ENCODE data around the gene PCSK9.

Gene PCSK9

GRCh38 chr1:55039342-55040082 lies at the start of gene PCSK9:
Gene PCSK9, plus strand, starts transcription at chr1:55039548. Its CDS starts 290 bp downstream, at chr1:55039838.
- DNase-seq (ENCODE audit: low read depth, low spot score) = peak; percentile 82

GRCh38 chr1:54989968-54990810 lies 49.2 kb upstream of the PCSK9 start:
- DNase-seq (ENCODE audit: low read depth, low spot score) = no peak

- no peak for DNase-seq (ENCODE audit: low read depth, low spot score)
Measured at GRCh38 chr1:54990916-54991315, 48.4 kb upstream of the PCSK9 start.

DNA sequence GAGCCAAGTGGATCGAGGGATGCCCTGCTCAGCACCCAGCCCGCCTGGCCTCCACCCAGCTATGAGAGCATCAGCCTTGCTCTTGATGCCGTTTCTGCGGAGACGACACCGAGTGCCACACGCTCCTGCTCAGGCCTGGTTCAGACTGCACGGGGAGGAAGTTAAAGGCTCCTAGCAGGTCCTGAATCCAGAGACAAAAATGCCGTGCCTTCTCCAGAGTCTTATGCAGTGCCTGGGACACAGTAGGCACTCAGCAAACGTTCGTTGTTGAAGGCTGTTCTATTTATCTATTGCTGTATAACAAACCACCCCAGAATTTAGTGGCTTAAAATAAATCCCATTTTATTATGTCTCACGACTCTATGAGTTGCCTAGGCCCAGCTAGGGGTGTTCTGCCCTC lies 47.4 kb upstream of the PCSK9 start:
- no peak for DNase-seq (ENCODE audit: low read depth, low spot score)

DNA sequence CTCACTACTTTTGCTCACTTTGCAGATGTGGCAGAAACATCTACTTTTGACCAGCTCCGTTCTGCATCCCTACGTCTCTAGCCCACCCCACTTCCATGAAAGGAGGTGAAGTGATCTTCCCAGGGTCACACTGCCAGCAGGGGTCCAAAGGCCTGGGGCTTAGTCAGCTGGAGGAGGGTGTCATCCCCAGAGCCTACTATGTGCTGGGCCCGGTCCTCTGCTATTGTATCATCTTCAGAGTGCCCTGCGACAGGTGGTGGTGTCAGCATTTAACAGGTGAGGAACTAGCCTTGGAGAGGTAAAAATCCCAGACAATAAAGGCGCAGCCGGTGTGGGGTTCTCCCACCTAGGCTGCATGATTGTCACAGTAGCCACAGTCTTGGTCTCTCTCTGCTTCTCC lies 46.2 kb upstream of the PCSK9 start:
- no peak for DNase-seq (ENCODE audit: low read depth, low spot score)

DNA sequence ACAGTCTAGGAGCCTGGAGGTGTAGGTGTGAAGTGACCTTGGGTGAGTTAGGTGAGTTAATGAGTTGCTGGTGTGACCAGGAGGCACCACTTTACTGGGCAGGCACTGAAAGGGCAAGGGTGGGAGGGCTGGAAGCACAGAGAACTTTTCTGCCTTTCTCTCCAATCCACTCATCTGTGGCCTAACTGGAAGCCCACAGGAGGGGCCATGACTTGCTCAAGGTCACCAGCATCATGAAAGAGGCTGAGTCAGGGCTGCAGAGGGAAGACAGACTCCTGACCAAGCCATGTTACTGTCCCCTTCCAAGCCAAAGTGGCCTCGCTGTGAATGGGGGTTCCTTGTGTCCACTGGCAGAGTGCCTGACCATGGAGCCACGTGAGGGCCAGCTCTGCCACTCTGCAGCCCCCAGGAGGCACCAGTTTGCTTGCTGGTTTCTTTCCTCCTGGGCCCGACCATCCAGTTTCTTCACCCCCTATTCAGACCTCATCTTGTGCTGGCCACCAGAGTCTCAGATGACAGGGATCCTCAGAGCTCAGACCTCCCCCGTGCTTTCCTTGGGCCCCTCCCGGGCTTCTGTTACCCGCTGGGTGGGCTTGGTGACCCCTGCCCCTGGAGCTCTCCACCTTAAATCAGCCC lies 44.9 kb upstream of the PCSK9 start:
- DNase-seq (ENCODE audit: low read depth, low spot score) = no peak

GRCh38 chr1:54995013-54995760 lies 44.2 kb upstream of the PCSK9 start:
- DNase-seq (ENCODE audit: low read depth, low spot score) = no peak

DNA sequence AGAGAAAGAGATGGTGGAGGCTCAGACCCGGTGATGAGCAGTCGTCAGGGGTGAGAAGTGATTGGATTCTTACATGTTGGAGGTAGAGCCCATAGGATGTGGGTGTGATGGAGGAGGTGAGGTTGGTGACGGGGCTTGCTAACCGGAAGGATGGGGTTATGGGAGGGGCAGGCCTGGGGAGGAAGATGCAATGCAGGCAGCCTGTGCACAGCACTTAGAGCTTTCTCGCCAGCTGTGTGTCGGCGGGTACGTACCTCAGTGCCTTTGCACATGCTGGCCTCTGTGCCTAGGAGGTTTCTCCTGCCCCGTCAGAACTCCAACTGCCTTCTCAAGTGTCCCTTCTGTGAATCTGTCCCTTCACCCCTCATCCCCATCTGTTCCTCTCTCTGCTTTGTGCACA lies 43.5 kb upstream of the PCSK9 start:
- no peak for DNase-seq (ENCODE audit: low read depth, low spot score)

- DNase-seq (ENCODE audit: low read depth, low spot score) = peak; percentile 79
Measured at GRCh38 chr1:54996359-54996868, 42.9 kb upstream of the PCSK9 start.

GRCh38 chr1:54996869-54997710 lies 42.3 kb upstream of the PCSK9 start:
- DNase-seq (ENCODE audit: low read depth, low spot score) = peak; percentile 53

- no peak for DNase-seq (ENCODE audit: low read depth, low spot score)
Measured at GRCh38 chr1:54997711-54997986, 41.7 kb upstream of the PCSK9 start.

DNA sequence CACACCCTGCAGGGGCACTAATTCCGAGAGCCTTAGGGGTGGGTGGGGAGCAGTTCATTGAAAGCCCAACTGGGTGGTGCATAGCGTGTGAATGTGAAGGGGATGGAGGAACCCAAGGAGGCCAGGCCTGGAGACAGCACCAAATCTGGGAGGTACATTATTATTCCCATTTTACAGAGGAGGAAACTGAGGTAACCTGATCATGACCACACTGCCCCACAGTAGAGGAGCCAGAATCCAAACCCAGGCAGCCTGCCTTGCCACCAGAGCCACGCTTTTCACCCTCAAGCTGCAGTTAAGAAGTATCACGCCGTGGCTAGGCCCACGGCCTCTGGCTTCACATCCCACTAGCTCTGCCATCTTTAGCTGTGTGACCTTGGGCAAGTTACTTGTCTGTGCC lies 41.2 kb upstream of the PCSK9 start:
- DNase-seq (ENCODE audit: low read depth, low spot score) = no peak

GRCh38 chr1:54998677-54999076 lies 40.7 kb upstream of the PCSK9 start, which contains the start of gene BSND:
Gene BSND, plus strand, starts transcription at chr1:54998933. Its CDS starts 254 bp downstream, at chr1:54999187.
- DNase-seq (ENCODE audit: low read depth, low spot score) = no peak

- DNase-seq (ENCODE audit: low read depth, low spot score) = no peak
Measured at GRCh38 chr1:55000110-55001085, 39.0 kb upstream of the PCSK9 start.

- no peak for DNase-seq (ENCODE audit: low read depth, low spot score)
Measured at GRCh38 chr1:55001311-55001710, 38.0 kb upstream of the PCSK9 start.

DNA sequence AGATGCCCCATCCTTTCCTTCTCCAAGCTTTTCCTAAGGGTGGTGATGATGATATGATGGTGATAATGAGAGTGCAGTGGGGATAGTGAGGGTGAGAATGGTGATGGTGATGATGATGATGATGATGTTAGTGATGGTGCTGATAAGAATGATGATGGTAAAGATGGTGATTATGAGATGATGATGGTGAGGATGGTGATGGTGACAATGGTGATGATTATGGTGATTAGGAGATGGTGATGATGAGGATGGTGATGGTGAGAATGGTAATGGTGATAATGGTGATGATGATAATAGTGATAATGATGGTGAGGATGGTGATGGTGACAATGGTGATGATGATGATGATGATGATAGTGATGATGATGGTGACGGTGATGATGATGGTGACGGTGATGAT lies 36.7 kb upstream of the PCSK9 start:
- no peak for DNase-seq (ENCODE audit: low read depth, low spot score)

- peak; percentile 42 for DNase-seq (ENCODE audit: low read depth, low spot score)
Measured at GRCh38 chr1:55005351-55006140, 33.8 kb upstream of the PCSK9 start.

DNA sequence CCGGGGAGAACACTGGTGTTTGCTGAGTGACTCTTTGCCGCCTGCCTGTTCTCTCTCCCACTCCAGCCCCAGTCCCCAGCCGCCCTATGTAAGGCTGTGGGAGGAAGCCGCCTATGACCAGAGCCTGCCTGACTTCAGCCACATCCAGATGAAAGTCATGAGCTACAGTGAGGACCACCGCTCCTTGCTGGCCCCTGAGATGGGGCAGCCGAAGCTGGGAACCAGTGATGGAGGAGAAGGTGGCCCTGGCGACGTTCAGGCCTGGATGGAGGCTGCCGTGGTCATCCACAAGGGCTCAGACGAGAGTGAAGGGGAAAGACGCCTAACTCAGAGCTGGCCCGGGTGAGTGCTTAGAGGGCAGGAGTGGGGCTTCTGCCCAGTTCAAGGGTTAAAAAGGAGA lies 32.4 kb upstream of the PCSK9 start:
- no peak for DNase-seq (ENCODE audit: low read depth, low spot score)

DNA sequence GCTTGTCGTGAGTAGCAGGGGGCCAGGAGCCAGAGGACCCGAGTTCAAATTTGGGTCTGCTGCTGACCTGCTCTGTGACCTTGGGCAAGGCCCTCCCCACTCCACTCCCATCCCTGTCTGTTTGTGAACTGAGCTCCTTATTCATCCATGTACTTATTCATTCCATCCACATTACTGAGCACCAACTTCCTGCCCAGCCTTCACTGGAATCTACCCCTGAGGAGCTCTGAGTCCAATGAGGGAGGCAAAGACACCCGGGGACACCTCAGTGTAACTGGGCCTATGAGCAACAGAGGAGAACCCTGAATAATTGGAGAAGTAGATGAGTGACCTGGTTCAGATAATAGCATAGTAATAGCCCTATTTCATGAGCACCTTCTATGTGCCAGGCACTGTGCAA lies 31.7 kb upstream of the PCSK9 start:
- no peak for DNase-seq (ENCODE audit: low read depth, low spot score)

Measured in ELF-1 (cell line).